ELF-1 (cell line): ENCODE data around the gene IFT52.

Experiments used
- DNase-seq: peaks from one replicate; pipeline ENCODE4 v3.0.0-alpha.2; 2016; ENCODE audit warnings: low read depth, low spot score

The IFT52 gene

GRCh38 chr20:43690943-43691598 is 100.3 kb downstream of the IFT52 start:
- DNase-seq, result no peak

DNA sequence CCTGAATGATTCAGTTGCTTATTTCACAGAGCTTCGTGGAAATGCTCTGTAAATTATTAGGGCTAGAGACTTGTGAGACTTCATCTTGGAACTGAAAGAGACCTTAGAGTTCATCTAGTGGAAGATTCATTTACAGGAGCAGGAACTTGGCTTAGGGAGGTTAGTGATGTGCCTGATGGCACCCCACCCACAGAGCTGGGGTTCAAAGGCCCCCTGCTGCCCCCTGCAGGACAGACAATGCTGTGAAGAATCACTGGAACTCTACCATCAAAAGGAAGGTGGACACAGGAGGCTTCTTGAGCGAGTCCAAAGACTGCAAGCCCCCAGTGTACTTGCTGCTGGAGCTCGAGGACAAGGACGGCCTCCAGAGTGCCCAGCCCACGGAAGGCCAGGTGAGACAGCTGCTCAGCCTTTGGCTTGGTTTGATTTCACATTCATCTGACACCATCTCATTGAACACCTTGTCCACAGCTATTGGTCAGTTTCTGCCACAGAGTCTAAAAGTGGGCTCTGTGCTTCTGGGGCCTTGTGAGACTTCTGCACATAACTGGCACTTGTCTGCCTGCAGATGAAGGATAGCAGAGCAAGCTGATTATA is 101.3 kb downstream of the IFT52 start:
- peak; percentile 66 for DNase-seq

DNA sequence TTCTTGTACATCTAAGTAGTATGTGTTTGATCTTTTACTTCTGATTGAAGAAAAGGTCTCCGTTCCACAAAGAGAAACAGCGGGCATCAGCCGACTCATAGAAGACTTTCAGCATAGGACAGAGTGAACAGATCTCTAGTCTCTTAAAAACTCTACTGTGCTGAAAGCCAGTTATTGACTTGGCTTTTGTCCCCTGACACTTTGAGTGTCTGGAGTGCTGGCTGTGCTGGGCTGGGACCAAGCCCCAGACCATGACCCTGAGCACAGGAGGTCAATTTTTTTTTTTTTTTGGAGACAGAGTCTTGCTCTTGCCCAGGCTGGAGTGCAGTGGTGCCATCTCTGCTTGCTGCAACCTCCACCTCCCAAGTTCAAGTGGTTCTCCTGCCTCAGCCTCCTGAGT is 104.0 kb downstream of the IFT52 start:
- DNase-seq, result no peak

DNA sequence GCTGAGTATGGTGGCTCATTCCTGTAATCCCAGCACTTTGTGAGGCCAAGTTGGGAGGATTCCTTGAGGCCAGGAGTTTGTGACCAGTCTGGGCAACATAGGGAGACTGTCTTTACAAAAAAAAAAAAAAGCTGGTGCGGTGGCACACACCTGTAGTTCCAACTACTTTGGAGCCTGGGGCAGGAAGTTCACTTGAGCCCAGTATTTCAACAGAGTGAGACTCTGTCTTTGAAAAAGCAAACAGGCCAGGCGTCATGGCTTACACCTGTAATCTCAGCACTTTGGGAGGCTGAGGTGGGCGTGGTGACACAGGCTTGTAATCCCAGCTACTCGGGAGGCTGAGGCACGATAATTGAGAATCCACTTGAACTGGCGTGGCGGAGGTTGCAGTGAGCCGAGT is 104.8 kb downstream of the IFT52 start:
- no peak for DNase-seq
